ENCODE data around the gene LAMA5.

DNA sequence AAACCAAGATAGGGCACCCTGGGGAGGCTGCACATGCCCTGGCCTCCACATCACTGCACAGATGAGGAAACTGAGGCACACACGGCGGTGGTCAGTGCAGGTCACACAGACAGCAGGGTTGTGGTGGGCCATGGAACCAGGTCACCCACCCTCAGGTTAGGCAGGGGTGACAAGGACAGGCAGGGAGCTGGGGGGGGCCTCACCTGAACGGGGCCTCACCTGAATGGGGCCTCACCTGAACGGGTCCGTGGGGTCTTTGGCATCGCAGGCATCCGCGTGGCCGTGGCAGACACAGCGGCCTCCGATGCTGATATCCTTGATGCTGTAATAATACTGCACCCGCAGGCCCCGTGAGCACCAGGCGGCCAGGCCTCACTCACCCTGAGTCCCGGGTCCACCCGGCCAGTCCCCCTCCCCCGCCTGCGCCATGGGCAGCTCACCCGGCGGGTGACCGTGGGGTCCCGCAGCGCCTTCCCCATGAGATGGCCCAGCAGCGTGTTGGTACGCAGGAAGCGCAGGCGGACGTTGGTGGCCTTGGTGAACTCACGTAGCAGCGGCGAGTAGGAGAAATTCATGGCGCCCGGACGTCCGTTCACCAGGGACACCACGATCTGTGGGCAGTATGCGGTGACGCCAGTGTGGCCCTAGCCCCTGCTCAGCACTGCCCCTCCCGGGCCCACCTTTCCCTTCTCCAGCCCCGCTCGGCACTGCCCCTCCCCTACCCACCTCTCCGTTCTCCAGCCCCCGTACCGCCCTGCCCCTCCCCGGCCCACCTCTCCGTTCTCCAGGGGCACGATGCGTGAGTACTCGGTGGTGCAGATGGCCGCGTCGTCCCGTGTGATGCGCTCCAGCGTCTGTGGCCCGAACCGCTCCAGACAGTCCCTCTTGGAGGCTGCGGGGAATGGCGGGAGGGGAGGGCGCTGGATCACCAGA, 15.4 kb downstream of the LAMA5 start:
- TF ChIP-seq EP300 (IDR thresholded peaks at IDR 0.05; ENCODE audit: borderline replicate concordance in 1 of 2, low read depth in 1 of 2, low read length in 1 of 2) = no peak
- TF ChIP-seq RFX5 (IDR thresholded peaks at IDR 0.05; ENCODE audit: low read length) = no peak
- TF ChIP-seq, protein P1, sequence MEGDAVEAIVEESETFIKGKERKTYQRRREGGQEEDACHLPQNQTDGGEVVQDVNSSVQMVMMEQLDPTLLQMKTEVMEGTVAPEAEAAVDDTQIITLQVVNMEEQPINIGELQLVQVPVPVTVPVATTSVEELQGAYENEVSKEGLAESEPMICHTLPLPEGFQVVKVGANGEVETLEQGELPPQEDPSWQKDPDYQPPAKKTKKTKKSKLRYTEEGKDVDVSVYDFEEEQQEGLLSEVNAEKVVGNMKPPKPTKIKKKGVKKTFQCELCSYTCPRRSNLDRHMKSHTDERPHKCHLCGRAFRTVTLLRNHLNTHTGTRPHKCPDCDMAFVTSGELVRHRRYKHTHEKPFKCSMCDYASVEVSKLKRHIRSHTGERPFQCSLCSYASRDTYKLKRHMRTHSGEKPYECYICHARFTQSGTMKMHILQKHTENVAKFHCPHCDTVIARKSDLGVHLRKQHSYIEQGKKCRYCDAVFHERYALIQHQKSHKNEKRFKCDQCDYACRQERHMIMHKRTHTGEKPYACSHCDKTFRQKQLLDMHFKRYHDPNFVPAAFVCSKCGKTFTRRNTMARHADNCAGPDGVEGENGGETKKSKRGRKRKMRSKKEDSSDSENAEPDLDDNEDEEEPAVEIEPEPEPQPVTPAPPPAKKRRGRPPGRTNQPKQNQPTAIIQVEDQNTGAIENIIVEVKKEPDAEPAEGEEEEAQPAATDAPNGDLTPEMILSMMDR (IDR thresholded peaks at IDR 0.05) = no peak
- no peak for TF ChIP-seq FOXM1 (IDR thresholded peaks at IDR 0.05; ENCODE audit: low read depth)
- TF ChIP-seq, protein P2, sequence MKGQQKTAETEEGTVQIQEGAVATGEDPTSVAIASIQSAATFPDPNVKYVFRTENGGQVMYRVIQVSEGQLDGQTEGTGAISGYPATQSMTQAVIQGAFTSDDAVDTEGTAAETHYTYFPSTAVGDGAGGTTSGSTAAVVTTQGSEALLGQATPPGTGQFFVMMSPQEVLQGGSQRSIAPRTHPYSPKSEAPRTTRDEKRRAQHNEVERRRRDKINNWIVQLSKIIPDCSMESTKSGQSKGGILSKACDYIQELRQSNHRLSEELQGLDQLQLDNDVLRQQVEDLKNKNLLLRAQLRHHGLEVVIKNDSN (IDR thresholded peaks at IDR 0.05; ENCODE audit: borderline replicate concordance, low read depth) = no peak
- TF ChIP-seq, protein P3, sequence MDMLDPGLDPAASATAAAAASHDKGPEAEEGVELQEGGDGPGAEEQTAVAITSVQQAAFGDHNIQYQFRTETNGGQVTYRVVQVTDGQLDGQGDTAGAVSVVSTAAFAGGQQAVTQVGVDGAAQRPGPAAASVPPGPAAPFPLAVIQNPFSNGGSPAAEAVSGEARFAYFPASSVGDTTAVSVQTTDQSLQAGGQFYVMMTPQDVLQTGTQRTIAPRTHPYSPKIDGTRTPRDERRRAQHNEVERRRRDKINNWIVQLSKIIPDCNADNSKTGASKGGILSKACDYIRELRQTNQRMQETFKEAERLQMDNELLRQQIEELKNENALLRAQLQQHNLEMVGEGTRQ (IDR thresholded peaks at IDR 0.05; ENCODE audit: borderline replicate concordance, low read depth, low read length) = no peak
- no peak for TF ChIP-seq YY1 (IDR thresholded peaks at IDR 0.05; ENCODE audit: low read depth)
- no peak for TF ChIP-seq GATA2 (CRISPR knock-in tag; IDR thresholded peaks at IDR 0.05)
- TF ChIP-seq GABPA (IDR thresholded peaks at IDR 0.05; ENCODE audit: low read depth) = no peak
- no peak for TF ChIP-seq JUND (IDR thresholded peaks at IDR 0.05)
- no peak for TF ChIP-seq FOXJ3 (CRISPR knock-in tag; IDR thresholded peaks at IDR 0.05)
- TF ChIP-seq NRF1 (IDR thresholded peaks at IDR 0.05; ENCODE audit: low read depth, low read length) = no peak
- no peak for TF ChIP-seq TAF1 (IDR thresholded peaks at IDR 0.05; ENCODE audit: borderline replicate concordance, low read depth, low read length)
- no peak for TF ChIP-seq PBX3 (IDR thresholded peaks at IDR 0.05)
